Measurements from ENCODE around the gene CDC37L1.
A peak's percentile ranks its signal among the peaks of the same experiment; 100 is the strongest.

Gene CDC37L1

DNA sequence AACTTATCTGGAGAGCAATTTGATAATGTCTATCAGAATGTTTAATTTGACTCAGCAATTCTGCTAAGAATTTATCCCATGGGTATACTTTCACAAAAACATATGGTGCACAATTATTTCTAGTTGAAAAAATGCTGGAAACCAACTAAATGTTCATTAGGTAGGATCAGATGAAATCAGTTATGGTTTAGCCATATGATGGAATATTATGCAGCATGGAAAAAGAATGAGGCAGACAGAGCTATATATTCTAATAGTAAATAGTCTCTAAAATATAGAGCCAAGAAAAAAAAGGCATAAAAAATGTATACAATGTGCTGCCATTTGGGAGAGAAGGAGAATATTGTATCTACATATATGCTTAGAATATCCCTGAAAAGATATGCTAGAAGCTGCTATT, 9.5 kb upstream of the CDC37L1 start:
- DNase-seq: no peak

- DNase-seq: no peak
Measured at GRCh38 chr9:4670591-4670990, 8.8 kb upstream of the CDC37L1 start.

DNA sequence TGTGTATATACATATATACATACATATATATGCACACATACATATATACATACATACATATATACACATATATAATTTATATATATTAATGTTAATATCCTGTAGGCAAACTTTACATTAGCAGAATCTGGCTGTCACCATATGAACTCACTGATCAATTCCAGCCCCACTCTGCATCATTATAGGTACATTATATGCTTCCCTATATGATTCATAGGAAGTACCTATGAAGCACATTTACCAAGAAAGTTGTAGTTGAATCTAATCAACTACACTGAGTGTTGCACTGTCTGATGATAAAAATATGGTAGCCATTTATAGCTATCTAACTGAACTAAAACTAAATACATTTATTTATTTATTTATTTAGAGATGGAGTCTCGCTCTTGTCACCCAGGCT, 7.6 kb upstream of the CDC37L1 start:
- DNase-seq: no peak

DNA sequence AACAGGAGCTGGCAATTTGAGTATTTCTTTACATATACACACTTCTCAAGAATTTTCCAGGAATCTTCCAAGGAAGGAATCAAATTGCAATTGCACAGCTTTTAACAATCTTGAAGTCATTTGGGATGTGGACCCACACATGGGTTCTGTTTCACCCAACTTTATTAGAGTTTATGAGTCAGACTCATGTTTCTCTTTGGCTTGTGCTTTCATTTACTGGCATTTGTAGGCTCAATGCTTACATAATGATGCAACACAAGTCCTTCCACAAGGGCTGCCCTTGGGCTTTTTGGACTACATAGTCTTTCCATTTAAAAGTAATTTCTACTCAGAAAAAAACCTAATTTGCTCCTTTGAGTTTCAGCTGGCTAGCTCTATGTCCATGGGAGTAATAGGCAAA, 4.6 kb upstream of the CDC37L1 start:
- no peak for DNase-seq

GRCh38 chr9:4677392-4677791, 2.0 kb upstream of the CDC37L1 start:
- DNase-seq: no peak

GRCh38 chr9:4678679-4679267, 596 bp upstream of the CDC37L1 start:
- peak; percentile 65 for DNase-seq

- DNase-seq: no peak
Measured at GRCh38 chr9:4680173-4680525, 780 bp downstream of the CDC37L1 start.

- DNase-seq: no peak
Measured at GRCh38 chr9:4680750-4681149, 1.4 kb downstream of the CDC37L1 start.

DNA sequence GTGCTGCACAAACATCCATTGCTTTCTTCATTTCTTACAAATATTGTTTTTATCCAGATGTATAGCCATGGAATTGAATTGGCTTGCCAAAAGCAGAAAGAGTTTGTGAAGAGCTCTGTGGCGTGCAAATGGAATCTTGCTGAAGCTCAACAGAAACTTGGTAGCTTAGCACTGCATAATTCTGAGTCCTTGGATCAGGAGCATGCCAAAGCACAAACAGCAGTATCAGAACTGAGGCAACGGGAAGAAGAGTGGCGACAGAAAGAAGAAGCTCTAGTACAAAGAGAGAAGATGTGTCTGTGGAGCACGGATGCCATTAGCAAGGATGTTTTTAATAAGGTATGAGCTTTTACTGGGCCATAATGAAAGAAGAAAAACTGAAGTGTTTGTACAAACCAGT, 5.5 kb downstream of the CDC37L1 start:
- DNase-seq: no peak

DNA sequence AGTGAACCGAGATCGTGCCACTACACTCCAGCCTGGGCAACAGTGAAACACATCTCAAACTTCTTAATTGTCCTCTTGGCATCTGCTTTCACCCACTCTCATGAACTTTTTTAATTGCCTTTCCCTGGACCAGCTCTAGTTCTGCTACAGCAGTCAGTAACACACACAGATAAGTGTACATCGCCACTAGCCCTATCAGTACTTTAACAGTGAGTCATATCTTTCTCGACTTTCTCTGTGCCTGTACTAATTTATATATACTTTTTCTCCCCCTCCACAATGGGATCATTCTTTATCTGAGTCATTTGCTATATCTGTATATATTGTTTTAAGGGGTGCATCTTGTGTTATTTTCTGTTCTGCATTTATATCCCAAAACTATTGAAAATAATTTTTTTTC, 6.7 kb downstream of the CDC37L1 start:
- no peak for DNase-seq

DNA sequence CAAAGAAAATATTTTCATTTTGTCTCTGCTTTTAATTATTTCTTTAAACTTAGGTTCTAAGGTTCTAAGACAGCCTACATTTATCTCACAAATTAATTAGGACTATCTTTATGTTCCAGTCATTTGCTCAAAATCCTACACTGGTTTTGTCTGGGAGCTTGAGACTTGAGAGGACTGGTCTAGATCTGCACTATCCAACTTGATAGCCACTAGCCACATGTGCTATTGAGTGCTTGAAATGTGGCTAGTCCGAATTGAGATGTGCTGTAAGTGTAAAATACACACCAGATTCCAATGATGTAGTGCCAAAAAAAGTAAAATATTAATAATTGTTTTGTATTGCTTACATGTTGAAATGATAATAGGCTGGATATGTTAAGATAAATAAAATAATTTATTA, 7.2 kb downstream of the CDC37L1 start:
- DNase-seq: no peak

- DNase-seq: no peak
Measured at GRCh38 chr9:4689021-4689420, 9.7 kb downstream of the CDC37L1 start.

DNA sequence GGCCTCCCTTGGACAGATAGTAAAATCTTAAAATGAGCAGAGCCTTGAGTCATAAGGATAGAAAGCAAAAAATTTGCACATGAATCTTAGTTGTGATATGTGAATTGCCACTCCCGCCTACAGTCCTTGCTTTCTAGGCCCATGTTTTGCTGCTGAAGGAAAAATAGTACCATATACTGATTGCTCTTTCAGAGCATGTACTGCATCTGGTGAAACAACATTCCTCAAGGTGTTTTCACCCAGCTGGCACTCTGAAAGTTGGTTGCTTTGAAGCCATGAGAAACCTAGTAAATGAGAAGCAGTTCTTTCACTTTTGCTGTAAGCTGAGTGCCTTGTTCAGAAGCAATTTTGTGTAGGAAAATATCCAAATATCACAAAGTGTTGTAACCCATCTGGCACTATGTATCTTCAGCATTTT, 10.3 kb downstream of the CDC37L1 start:
- DNase-seq: no peak

DNA sequence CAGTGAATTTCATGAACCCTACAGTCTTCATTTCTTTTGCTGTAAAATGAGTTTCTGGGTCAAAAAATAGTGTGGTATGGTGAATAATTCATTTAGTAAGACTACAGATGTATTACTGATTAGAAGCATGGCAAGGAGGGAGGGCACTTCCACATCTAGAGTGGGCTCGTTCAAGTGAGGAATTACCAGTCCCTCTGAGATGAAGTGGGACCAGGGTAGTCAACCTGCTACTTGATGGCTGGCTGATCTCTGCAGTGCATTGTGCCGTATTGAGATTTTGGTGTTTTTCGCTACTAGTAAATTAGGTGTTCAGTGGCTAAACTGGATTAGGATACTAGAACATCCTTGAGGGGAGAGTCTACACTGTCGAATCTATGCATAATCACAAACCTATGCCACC, 10.8 kb downstream of the CDC37L1 start:
- DNase-seq: no peak

- no peak for DNase-seq
Measured at GRCh38 chr9:4691795-4692194, 12.4 kb downstream of the CDC37L1 start.

GRCh38 chr9:4700091-4700490, 20.7 kb downstream of the CDC37L1 start:
- DNase-seq: no peak

GRCh38 chr9:4700932-4701331, 21.6 kb downstream of the CDC37L1 start:
- DNase-seq: no peak

GRCh38 chr9:4701526-4701925, 22.2 kb downstream of the CDC37L1 start:
- no peak for DNase-seq

DNA sequence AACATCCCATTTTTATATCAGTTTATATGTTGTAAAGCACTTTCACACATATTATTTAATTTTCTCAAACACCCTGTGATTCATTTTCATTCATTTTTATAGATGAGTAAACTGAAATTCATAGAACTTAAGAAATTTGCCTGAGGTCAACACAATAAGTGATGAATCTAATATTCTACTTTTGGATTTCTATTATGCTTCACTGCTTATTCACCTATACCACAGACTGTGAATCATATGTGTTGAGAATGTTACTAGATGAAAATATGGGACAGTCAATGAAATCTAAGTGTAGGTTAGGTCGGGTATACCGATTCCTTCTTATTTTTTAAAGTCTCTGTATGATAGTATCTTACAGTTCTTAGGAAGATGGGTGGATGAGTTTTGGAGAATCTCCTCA, 24.8 kb downstream of the CDC37L1 start:
- no peak for DNase-seq

DNA sequence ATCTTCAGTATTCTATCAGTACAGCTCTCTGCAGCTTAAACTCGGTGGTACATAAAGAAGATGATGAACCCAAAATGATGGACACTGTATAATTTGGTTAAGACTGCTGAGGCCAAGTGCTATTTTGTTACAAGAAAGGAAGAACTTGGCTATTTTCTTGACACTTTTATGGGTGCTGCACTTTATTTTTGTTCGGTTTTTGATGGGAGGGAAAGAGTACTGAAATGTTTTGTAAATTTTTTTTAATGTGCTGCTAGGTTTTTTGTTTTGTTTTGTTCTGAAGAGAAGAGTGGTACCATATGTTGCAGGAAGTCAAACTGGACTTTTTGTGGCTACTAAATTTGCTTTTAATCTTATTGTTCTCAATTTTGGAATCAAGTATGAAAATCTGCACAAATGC, 26.7 kb downstream of the CDC37L1 start:
- DNase-seq: no peak

GRCh38 chr9:4706971-4707622, 27.7 kb downstream of the CDC37L1 start:
- no peak for DNase-seq

DNA sequence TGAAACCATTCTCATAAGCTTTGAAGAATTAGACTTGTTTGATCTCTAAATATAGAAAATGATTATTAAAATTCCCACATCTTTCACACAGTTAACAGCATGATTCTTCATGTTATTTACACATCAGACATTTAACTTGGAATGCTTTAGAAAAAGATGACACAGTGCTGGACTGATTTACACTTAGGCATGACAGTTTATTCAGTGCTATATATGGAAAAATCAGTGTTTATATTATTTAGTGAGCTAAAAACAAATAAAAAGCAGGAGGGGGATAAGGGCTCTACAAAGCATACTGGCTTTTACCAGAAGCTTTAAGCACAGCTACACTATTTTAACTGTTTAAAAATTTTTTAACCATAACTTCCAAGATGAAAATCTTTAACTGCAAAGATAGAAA, 30.0 kb downstream of the CDC37L1 start:
- no peak for DNase-seq

DNA sequence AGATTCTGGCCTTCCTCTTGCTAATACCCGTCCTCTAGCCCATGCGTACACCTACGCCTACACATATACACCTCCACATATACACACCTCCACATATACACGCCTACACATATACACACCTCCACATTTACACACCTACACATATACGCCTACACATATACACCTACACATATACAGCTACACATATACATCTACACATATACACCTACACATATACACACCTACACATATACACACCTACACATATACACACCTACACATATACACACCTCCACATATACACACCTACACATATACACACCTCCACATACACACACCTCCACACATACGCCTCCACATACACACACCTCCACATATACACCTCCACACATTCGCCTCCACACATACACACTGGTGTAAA, 34.5 kb downstream of the CDC37L1 start:
- no peak for DNase-seq

DNA sequence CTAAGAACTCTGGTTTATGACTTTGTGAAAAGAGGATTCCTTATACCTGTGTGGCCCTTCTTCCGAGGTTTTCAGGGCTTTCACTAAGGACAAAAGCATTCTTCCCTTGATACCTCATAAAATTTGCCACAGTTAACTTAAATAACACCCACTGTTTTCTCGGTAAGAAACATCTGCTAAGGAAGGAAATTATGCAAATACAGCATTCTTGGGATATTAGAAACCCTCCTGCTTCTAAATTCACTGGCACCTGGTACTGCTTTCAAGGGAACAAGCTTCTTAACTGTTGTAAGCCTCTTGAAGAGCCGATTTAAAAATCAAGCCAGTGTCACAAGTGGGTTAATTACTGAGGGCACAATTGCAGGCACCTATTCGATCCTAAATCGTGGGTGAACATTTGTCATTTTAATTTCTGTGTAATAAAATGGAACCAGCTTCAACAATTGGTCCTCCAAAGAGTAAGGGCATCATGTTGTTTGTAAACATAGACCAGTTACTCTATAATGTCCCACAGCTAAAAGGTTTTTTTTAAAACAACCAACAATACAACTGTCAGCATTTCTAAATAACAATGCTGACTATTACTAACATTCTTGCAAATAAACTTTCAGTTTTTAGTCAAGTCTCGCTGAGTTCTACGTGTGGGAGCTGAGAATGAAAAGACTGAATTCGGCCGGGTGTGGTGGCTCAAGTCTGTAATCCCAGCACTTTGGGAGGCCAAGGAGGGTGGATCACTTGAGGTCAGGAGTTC, 35.1 kb downstream of the CDC37L1 start:
- no peak for DNase-seq

GRCh38 chr9:4716163-4716562, 36.8 kb downstream of the CDC37L1 start:
- DNase-seq: no peak
